Rectal smooth muscle tissue (tissue), 1 donor: ENCODE data around the gene DOCK8.
A peak's percentile ranks its signal among the peaks of the same experiment; 100 is the strongest.

ENCODE experiments used
- H3K27ac ChIP-seq: one replicate; pipeline ENCODE4 v1.7.0; 2013; ENCODE audit warnings: low read depth, low read length, inconsistent platforms
- H3K27me3 ChIP-seq: one replicate; pipeline ENCODE4 v1.7.0; 2013; ENCODE audit warnings: low read length; ENCODE audit not compliant: control insufficient read depth, insufficient read depth
- H3K36me3 ChIP-seq: one replicate; pipeline ENCODE4 v1.7.0; 2013; ENCODE audit warnings: low read length; ENCODE audit not compliant: control insufficient read depth, insufficient read depth
- H3K4me1 ChIP-seq: one replicate; pipeline ENCODE4 v1.7.0; 2013; ENCODE audit warnings: low read length; ENCODE audit not compliant: control insufficient read depth, insufficient read depth
- H3K4me3 ChIP-seq: one replicate; pipeline ENCODE4 v1.7.0; 2013; ENCODE audit warnings: low read length
- H3K9ac ChIP-seq: one replicate; pipeline ENCODE4 v1.7.0; 2013; ENCODE audit warnings: low read length

The DOCK8 gene

DNA sequence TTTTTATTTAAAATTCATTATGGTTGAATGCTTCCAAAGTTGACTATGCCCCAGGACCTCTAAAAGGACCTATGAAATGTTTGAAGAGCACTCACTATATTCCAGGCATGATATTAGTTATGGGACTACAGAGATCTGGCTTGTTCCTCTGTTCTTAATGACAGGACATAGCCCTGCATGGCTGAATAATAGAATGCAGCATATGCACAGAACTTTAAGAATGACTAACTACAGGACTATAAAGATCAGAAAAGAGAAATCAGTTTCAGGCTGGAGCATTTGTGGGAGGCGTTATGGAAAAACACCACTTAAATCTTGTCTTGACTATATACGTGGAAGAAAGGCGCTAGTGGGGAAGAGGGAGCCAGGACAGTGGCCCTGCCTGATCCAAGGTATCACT lies 239.2 kb downstream of the DOCK8 start:
- no peaks in the 10 kb centered on the region for H3K27me3 ChIP-seq
- H3K36me3 ChIP-seq, result no peaks in the 10 kb centered on the region
- no peak overlapping the region for H3K27ac ChIP-seq
- H3K4me1 ChIP-seq, result peaks cover 5% of the 10 kb centered on the region
- no peak overlapping the region for H3K4me3 ChIP-seq
- H3K9ac ChIP-seq, result no peak overlapping the region

DNA sequence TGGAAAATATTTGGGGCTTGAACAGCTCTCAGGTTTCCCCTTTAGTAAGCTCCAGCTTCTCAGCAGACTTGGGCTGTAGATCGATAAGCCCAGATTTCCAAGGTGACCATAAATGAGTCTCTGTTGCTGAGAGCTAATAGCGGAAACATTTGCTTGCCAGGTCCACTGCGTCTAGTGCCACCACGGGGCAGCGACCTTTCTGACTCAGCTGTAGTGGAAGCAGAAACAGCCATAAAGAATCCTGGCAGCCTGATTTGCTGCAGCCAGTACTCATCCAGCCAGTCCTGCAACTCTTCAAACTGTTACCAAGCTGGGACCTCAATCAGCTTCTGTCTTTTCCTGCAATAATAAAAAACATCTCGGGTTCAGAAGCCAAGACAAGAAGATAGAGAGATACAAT lies 241.7 kb downstream of the DOCK8 start:
- Histone ChIP-seq H3K4me3 (no peak overlapping the region), H3K27me3 (no peaks in the 10 kb centered on the region), H3K4me1 (peaks cover 5% of the 10 kb centered on the region), H3K27ac (peak overlapping the region; percentile 6), H3K9ac (no peak overlapping the region), H3K36me3 (no peaks in the 10 kb centered on the region)

DNA sequence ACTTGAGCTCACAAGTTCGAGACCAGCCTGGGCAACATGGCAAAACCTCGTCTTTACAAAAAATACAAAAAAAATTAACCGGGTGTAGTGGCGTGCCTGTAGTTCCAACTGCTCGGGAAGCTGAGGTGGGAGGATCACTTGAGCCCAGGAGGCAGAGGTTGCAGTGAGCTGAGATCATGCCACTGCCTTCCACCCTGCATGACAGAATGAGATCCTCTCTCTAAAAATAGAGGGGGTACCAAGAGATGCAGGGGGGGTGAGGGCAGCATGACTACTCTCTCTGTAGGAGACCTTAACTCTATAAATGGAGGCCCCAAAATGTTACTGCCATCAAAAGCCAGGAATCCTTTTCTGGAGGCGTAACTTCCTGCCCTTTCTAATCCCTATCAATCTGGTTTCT lies 243.9 kb downstream of the DOCK8 start:
- Histone ChIP-seq H3K4me1 (peaks cover 5% of the 10 kb centered on the region), H3K4me3 (no peak overlapping the region), H3K27ac (no peak overlapping the region), H3K36me3 (no peaks in the 10 kb centered on the region), H3K27me3 (no peaks in the 10 kb centered on the region), H3K9ac (no peak overlapping the region)

DNA sequence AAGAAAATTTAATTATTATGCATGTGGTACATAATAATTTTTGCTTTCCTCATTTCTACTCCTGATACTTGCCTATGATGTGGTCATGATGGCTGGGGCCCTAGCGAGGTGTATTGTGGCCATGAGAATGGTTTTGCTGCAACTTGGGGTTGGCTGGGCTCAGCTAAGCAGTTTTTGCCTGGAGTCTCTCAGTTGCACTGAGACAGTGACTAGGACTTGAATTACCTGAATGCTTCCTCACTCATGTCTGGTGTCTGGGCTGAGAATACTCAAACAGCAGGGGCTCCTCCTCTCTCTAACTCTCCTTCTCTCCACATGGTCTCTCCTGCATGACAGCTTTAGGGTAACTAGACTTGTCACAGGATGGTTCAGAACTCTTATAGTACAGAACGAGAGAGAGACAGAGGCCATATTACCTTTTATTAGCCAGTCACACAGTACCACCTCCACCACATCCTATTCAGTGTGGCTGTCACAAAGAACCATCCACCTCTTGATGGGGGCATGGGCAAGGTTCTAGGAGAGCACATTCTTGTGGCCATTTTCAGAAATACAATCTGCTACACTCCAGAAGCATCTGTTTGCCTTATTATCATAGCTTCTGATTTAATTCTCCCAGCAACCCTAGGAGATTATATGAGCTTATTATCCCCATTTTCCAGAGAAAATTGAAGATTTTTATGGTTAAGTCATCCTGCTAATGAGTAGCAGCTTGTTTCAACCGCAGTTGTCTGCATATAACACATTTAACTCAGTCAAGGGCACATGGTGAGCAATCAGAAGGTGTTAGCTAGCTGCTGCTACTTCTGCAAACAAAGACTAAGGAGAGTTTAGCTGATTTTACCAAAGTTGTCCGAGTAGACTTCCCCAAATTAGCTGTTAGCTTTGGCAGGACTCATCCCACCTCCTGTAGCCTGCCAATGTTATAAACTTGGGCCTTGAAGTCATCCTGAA lies 245.1 kb downstream of the DOCK8 start:
- H3K36me3 ChIP-seq, result no peaks in the 10 kb centered on the region
- no peak overlapping the region for H3K27ac ChIP-seq
- H3K9ac ChIP-seq, result no peak overlapping the region
- H3K4me1 ChIP-seq, result peaks cover 5% of the 10 kb centered on the region
- no peak overlapping the region for H3K4me3 ChIP-seq
- H3K27me3 ChIP-seq, result no peaks in the 10 kb centered on the region

DNA sequence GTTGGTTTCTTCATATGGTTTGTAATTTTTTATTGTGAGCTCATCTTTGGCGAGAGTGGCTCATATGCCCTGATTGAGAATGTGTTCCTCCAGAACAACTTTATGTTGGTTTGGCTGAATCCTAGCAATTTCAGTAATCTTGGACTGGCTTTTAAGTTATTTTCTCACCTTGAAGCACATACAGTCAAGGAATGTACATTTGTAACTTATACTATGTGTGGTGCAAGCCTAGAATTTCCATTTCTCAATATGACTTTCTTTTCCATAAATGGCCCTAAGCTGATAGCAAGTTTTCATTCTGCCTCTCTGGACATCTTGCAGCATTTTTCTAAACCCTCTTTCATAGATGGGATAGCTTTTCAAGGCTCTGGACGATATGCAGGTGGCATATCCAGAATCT lies 247.5 kb downstream of the DOCK8 start:
- Histone ChIP-seq H3K9ac (no peak overlapping the region), H3K27me3 (no peaks in the 10 kb centered on the region), H3K4me1 (peaks cover 2% of the 10 kb centered on the region), H3K36me3 (no peaks in the 10 kb centered on the region), H3K27ac (no peak overlapping the region), H3K4me3 (no peak overlapping the region)

DNA sequence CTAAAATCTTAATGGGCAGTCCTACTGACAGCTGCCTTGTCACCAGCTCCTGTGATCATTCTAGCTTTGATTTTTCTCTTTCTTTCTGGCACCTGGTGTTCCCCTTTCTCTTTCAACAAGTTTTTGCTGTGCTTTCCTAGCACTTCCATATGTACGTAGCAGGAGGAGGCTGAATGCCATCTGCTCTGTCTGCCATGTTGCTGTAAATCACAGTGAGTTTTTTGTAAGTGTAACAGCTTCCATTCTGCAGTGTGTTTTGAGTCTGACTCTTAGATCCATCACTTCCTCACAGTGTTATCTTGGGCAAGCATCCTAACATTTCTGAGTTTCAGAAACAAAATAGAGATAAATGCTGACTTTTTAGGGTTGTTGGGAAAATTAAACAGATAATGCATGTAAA lies 247.9 kb downstream of the DOCK8 start:
- no peak overlapping the region for H3K4me3 ChIP-seq
- H3K9ac ChIP-seq, result no peak overlapping the region
- H3K4me1 ChIP-seq, result no peaks in the 10 kb centered on the region
- no peaks in the 10 kb centered on the region for H3K36me3 ChIP-seq
- no peak overlapping the region for H3K27ac ChIP-seq
- H3K27me3 ChIP-seq, result no peaks in the 10 kb centered on the region

DNA sequence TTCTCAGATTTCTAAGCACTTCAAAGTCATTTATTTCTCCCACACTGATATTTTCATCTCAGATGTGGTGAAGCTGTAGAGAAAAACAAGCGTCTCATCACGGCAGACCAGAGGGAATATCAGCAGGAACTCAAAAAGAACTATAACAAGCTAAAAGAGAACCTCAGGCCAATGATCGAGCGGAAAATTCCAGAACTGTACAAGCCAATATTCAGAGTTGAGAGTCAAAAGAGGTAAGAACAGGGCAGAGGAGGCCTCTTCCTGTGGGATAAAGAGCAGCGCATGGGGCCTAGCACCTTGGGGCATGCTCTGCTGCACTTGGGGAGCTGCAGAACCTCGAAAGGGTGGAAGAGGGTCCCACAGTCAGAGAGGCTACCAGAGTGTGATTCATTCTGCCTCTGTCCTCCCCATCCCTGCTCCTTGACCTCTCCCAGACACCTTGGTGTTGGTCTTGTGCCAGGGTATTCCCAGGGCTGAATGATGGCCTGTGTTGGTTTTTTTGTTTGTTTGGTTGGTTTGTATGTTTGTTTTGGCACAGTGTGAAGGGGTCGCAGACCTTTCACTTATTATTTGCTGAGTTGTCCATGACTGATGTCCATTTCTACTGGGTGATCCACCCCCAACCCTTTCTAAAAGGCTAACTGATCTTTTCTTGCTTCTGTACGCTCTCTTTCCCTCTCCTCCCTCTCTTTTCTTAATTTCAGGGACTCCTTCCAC lies 248.9 kb downstream of the DOCK8 start:
- no peaks in the 10 kb centered on the region for H3K36me3 ChIP-seq
- H3K27me3 ChIP-seq, result no peaks in the 10 kb centered on the region
- H3K4me3 ChIP-seq, result no peak overlapping the region
- H3K9ac ChIP-seq, result no peak overlapping the region
- no peak overlapping the region for H3K27ac ChIP-seq
- H3K4me1 ChIP-seq, result no peaks in the 10 kb centered on the region

DNA sequence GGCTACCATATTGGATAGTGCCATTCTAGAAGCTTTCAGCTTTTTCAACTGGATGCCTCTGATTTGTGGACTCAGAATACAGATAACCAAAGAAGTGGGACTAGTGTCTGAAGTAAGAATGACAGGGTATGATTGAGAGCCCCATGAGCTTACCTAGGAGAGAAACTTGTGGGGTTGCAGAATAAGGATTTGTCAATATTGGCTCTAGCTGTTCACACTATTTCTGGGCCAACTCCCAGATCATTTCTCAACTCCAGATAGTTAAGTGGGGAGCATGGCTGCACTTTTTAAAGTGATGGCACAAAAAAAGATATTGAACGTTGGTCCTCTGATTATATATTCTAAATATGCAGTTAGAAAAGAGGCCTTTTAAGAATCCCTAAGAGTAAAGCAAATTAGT lies 252.1 kb downstream of the DOCK8 start:
- H3K4me3 ChIP-seq, result no peak overlapping the region
- no peak overlapping the region for H3K27ac ChIP-seq
- no peaks in the 10 kb centered on the region for H3K27me3 ChIP-seq
- H3K9ac ChIP-seq, result no peak overlapping the region
- H3K36me3 ChIP-seq, result no peaks in the 10 kb centered on the region
- H3K4me1 ChIP-seq, result peaks cover 3% of the 10 kb centered on the region

DNA sequence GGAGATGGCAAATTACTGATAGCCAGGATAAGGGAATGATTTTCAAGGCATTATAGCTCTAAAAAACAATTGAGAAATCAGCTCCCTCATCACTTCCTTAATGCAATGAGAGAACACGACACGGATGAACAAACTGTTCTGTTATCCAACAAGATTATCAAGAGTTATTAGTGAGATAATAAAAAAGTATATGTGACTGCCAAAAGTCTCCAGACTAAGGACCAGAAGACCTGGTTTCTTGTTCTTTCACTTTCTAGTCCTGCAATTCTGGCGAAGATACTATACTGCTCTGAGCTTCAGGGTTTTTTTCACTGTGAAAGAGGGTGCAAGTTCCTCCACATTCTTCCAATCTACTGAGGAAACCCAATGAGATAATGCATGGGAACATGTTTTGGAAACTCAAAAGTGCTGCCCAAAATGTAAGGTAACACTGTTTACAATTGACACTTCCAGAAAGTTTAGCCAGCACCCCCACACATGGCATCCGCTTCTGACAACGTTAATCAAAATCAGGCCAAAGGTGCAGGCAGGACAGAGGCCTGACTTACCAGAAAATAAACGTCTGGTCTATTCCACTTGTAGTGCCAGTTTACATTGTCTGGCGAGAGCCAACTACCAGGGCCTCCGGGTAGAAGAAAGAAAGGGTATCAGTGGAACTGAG lies 254.2 kb downstream of the DOCK8 start:
- Histone ChIP-seq H3K4me3 (peak overlapping the region; percentile 25), H3K9ac (no peak overlapping the region), H3K27me3 (no peaks in the 10 kb centered on the region), H3K27ac (peak overlapping the region; percentile 49), H3K4me1 (peaks cover 3% of the 10 kb centered on the region), H3K36me3 (no peaks in the 10 kb centered on the region)

DNA sequence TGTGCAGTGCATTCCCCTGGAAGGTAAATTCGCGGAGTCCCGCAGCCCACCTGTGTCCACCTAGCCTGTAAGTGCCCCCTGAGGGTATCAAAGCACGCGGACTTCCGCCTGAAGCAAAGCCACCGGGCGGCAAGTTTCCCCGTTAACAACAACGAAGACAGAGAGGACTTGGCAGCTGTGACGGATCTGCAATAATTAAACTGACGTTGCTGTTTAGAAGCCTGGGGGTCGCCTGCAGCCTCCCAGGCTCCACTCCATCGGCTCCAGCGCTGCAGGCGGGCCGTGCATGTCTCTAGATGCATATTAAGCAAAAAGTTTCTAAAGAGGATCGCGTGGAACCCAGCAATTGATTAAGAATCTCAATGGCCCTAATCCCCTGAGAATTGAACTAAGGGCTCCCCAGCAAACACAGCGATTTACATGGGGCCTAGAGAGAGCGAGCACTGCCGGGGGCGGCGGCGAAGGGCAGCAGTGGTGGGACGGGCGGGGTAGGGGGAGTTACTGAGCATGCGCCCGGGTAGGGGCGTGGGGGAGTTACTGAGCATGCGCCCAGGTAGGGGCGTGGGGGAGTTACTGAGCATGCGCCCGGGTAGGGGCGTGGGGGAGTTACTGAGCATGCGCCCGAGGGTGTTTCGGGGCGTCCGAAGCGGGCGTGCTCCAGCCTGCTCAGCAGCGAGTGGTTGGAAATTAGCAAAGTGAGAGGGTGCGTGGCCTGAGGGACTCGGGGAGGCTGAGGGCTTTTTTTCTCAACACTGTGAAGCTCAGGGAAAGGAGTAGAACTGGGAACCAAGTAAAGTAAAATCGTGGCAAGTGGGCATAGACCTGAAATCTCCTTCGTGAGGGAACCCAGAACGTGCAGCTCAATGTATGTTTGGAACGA lies 255.2 kb downstream of the DOCK8 start:
- H3K9ac ChIP-seq, result peak overlapping the region; percentile 64
- H3K36me3 ChIP-seq, result no peaks in the 10 kb centered on the region
- H3K27me3 ChIP-seq, result no peaks in the 10 kb centered on the region
- peak overlapping the region; percentile 78 for H3K4me3 ChIP-seq
- peaks cover 3% of the 10 kb centered on the region for H3K4me1 ChIP-seq
- H3K27ac ChIP-seq, result peak overlapping the region; percentile 75

DNA sequence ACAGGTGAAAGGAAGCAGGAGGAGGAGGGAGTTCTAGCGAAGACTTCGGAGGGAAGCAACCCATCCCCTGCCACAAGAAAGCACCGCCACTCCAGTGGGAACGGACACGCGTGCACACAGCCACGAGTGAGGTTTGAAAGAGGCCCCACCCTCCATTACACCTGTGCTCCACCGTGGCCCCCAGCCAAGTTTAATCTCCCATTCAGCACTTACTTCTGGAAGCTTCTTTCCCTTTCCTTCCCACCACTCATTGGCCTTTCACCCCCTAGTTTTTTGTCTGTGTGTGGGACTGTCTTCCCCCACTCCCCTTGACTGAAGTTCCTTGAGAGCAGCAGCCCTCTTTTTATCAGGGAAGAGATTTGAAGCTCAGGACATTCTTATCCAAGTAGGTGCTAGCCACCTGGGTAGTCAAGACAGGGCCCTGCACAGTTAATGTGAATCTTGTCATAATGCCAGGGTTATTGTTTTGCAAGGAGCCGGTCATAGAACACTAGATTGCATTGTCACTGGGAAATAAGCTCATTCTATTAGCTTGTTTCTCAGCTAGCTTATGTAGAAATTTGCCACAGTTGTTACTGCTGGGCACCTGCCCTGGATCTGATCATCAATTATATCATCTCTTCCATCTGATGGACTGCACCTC lies 256.0 kb downstream of the DOCK8 start:
- H3K4me3 ChIP-seq, result peak overlapping the region; percentile 76
- peak overlapping the region; percentile 64 for H3K9ac ChIP-seq
- peaks cover 3% of the 10 kb centered on the region for H3K4me1 ChIP-seq
- no peaks in the 10 kb centered on the region for H3K27me3 ChIP-seq
- H3K36me3 ChIP-seq, result no peaks in the 10 kb centered on the region
- H3K27ac ChIP-seq, result peak overlapping the region; percentile 65
